GM19099 (cell line): ENCODE measurements around the gene TAF1L.

Experiments used
- POLR2A ChIP-seq: IDR thresholded peaks from 3 replicates; pipeline ENCODE4 v1.6.1; 2011; ENCODE audit warnings: low read depth; ENCODE audit not compliant: insufficient read length; ENCODE audit errors: extremely low read depth

Gene TAF1L

GRCh38 chr9:32596936-32597335 lies 38.5 kb downstream of the TAF1L start:
- no peak for TF ChIP-seq POLR2A

- TF ChIP-seq POLR2A, result no peak
Observed at GRCh38 chr9:32596096-32596865, 39.2 kb downstream of the TAF1L start.

GRCh38 chr9:32590898-32591297 lies 44.6 kb downstream of the TAF1L start:
- TF ChIP-seq POLR2A, result no peak

- TF ChIP-seq POLR2A, result no peak
Observed at GRCh38 chr9:32590476-32590875, 45.0 kb downstream of the TAF1L start.

DNA sequence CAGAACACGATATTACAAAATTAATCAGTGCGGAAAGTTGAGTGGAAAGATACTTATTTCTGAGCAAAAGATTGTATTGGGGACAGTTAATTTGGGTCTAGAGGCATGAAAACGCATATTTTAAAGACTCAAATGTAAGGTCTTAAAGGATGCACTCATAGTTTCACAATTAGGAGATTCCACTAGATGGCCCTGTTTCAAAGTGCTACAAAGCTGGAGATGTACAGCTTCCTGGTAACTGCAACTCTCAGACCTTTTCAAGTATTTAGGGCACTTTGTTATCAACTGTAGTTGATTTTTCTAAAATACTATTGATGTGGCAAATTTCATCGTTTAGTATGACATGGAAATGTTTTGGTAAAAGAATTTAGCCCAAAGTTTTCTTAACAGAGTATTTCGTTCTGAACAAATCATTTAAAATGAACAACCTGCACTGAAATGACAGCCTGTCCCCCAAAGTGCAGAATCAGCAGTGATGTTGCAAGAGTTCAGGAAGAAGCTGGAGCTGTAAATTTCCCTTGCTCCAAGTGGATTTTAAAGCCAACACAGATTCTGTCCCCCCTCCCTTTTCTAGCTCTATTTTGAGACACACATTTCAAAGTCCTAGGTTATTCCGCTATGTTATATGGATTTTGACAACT lies 46.3 kb downstream of the TAF1L start:
- TF ChIP-seq POLR2A, result no peak

- TF ChIP-seq POLR2A, result no peak
Observed at GRCh38 chr9:32587901-32588300, 47.6 kb downstream of the TAF1L start.

DNA sequence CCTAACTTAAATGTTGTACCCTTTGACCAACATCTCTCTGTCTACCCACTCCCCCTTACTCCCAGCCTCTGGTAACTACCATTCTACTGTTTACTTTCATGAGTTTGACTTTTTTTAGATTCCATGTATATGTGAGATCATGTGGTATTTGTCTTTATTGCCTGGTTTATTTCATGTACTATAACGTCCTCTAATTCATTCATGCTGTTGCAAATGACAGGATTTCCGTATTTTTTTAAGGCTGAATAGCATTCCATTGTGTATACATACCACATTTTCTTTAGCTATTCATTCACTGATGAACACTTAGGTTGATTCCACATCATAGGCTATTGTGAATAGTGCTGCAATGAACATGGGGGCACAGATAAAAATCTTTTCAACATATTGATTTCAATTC lies 50.7 kb downstream of the TAF1L start:
- no peak for TF ChIP-seq POLR2A

DNA sequence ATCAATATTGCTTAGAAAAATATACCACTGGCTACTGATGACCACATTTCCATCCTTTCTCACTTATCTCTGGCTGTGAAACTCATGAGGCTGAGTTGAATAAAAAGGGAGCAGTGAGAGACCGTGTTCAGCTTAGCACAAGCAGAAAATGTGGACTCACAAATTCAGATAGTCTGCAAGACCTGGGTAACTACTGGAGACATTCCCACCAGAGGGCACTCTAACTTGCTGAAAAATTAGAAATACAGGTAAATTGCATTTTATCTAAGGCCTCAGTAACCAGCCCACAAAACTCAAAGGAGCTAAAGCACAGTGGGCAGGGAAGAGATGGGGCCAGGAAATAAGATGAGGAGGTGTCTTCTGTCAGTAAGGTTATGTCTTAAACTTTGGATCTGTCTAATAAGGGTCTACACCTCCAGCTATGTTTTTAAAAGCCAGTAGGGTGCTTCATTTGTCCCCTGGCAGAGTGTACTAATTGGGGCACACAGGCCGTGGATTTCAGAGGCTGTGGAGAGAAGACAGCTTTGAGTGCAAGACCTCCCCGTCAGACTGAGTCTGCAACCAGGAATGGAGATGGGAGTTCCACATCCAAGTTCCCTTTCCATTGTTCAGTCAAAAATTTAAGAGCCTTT lies 53.8 kb downstream of the TAF1L start:
- TF ChIP-seq POLR2A, result no peak

- no peak for TF ChIP-seq POLR2A
Observed at GRCh38 chr9:32580631-32581300, 54.7 kb downstream of the TAF1L start.

- no peak for TF ChIP-seq POLR2A
Observed at GRCh38 chr9:32579706-32580331, 55.6 kb downstream of the TAF1L start.
